ENCODE results near the gene TPK1.

Gene TPK1

GRCh38 chr7:144723301-144723700 lies 112.6 kb downstream of the TPK1 start:
- DNase-seq (ENCODE audit: low read depth), result no peak

GRCh38 chr7:144720710-144721109 lies 115.1 kb downstream of the TPK1 start:
- DNase-seq (ENCODE audit: low read depth), result no peak

GRCh38 chr7:144720149-144720548 lies 115.7 kb downstream of the TPK1 start:
- DNase-seq (ENCODE audit: low read depth), result no peak

- no peak for DNase-seq (ENCODE audit: low read depth)
Observed at GRCh38 chr7:144717720-144718119, 118.1 kb downstream of the TPK1 start.

GRCh38 chr7:144713850-144714249 lies 122.0 kb downstream of the TPK1 start:
- no peak for DNase-seq (ENCODE audit: low read depth)

- DNase-seq (ENCODE audit: low read depth), result no peak
Observed at GRCh38 chr7:144710791-144711190, 125.1 kb downstream of the TPK1 start.

- DNase-seq (ENCODE audit: low read depth), result no peak
Observed at GRCh38 chr7:144709066-144709465, 126.8 kb downstream of the TPK1 start.

GRCh38 chr7:144691240-144691639 lies 144.6 kb downstream of the TPK1 start:
- no peak for DNase-seq (ENCODE audit: low read depth)

GRCh38 chr7:144682581-144683280 lies 153.1 kb downstream of the TPK1 start:
- DNase-seq (ENCODE audit: low read depth), result no peak

GRCh38 chr7:144676492-144676891 lies 159.4 kb downstream of the TPK1 start:
- DNase-seq (ENCODE audit: low read depth), result no peak

- no peak for DNase-seq (ENCODE audit: low read depth)
Observed at GRCh38 chr7:144674550-144674949, 161.3 kb downstream of the TPK1 start.

GRCh38 chr7:144672869-144673268 lies 163.0 kb downstream of the TPK1 start:
- DNase-seq (ENCODE audit: low read depth), result no peak

GRCh38 chr7:144671429-144671828 lies 164.4 kb downstream of the TPK1 start:
- DNase-seq (ENCODE audit: low read depth), result no peak

- DNase-seq (ENCODE audit: low read depth), result no peak
Observed at GRCh38 chr7:144670218-144670617, 165.6 kb downstream of the TPK1 start.

- no peak for DNase-seq (ENCODE audit: low read depth)
Observed at GRCh38 chr7:144668503-144668902, 167.3 kb downstream of the TPK1 start.

- no peak for DNase-seq (ENCODE audit: low read depth)
Observed at GRCh38 chr7:144665689-144666381, 170.0 kb downstream of the TPK1 start.

GRCh38 chr7:144659211-144659610 lies 176.6 kb downstream of the TPK1 start:
- DNase-seq (ENCODE audit: low read depth), result no peak

- no peak for DNase-seq (ENCODE audit: low read depth)
Observed at GRCh38 chr7:144656965-144657517, 178.8 kb downstream of the TPK1 start.

- DNase-seq (ENCODE audit: low read depth), result no peak
Observed at GRCh38 chr7:144653449-144653848, 182.4 kb downstream of the TPK1 start.

GRCh38 chr7:144650439-144650838 lies 185.4 kb downstream of the TPK1 start:
- DNase-seq (ENCODE audit: low read depth), result no peak

GRCh38 chr7:144649120-144649519 lies 186.7 kb downstream of the TPK1 start:
- DNase-seq (ENCODE audit: low read depth), result no peak

- DNase-seq (ENCODE audit: low read depth), result no peak
Observed at GRCh38 chr7:144641389-144642044, 194.3 kb downstream of the TPK1 start.

- no peak for DNase-seq (ENCODE audit: low read depth)
Observed at GRCh38 chr7:144632724-144633123, 203.1 kb downstream of the TPK1 start.

Data from stimulated activated CD8-positive, alpha-beta memory T cell treated with anti-CD3 and anti-CD28 coated beads, Interleukin-12 subunit alpha, Interleukin-12 subunit beta, amount 100 ng/mL, for 4 hours (primary cell).